K562 (cell line): Measurements from ENCODE around the gene SKIL. TPM values are rescaled to one million over a fixed set of nuclear protein-coding genes. Genes with fewer than 3 reads are reported as not detected.

Experiments used
- C11orf30 ChIP-seq: fragments of 450-650 bp; IDR thresholded peaks from 2 replicates; pipeline ENCODE4 v1.6.1; 2016; ENCODE audit warnings: low read depth, mild to moderate bottlenecking
- CCAR2 ChIP-seq: fragments of 200-400 bp; formaldehyde crosslinking; IDR thresholded peaks from 2 replicates; pipeline ENCODE4 v1.6.1; 2017; ENCODE audit warnings: mild to moderate bottlenecking, low read depth, low read length
- KAT8 ChIP-seq: fragments of 450-650 bp; IDR thresholded peaks from 2 replicates; pipeline ENCODE4 v1.6.1; 2016; ENCODE audit warnings: low read depth, mild to moderate bottlenecking
- MYBL2 ChIP-seq, 2 experiments: fragments of 450-650 bp in 1 of 2; sonication (generic) in 1 of 2; formaldehyde crosslinking in 1 of 2; IDR thresholded peaks; 2 replicates each; pipeline versions ENCODE4 v1.6.1 to v1.8.1; 2017 to 2022; ENCODE audit warnings: borderline replicate concordance in 1 of 2, inconsistent platforms in 1 of 2, low read depth in 1 of 2, mild to moderate bottlenecking in 1 of 2, missing genetic modification reagents in 1 of 2, moderate library complexity in 1 of 2
- SAFB2 ChIP-seq: fragments of 200-400 bp; formaldehyde crosslinking; IDR thresholded peaks from 2 replicates; pipeline ENCODE4 v1.6.1; 2018; ENCODE audit warnings: borderline replicate concordance, low read length, low read depth, moderate library complexity; ENCODE audit not compliant: severe bottlenecking
- SAP30 ChIP-seq: fragments of 200-600 bp; sonication (generic); IDR thresholded peaks from 2 replicates; pipeline ENCODE4 v1.6.1; 2012; ENCODE audit warnings: borderline replicate concordance, low read depth, mild to moderate bottlenecking, moderate library complexity, low read length, control low read depth, inconsistent platforms; ENCODE audit not compliant: insufficient read depth, poor library complexity, severe bottlenecking
- SETDB1 ChIP-seq: IDR thresholded peaks from one replicate; pipeline ENCODE4 v1.6.1; 2012; ENCODE audit warnings: low read length, control low read depth, inconsistent platforms
- SMARCA5 ChIP-seq: fragments of 450-650 bp; IDR thresholded peaks from 2 replicates; pipeline ENCODE4 v1.6.1; 2016
- ZKSCAN1 ChIP-seq: fragments of 150-350 bp; IDR thresholded peaks from 2 replicates; pipeline ENCODE4 v1.6.1; 2016; ENCODE audit warnings: low read depth, low read length
- polyA plus RNA-seq, 8 experiments: library from polyadenylated mRNA; depleted of rRNA in 4 of 8; stranded (reverse) in 5 of 8; unstranded in 3 of 8; fragments of >200 nt; fragmentation: Nextera tagmentation in 2 of 8; fragmentation: Illumina TruSeq in 1 of 8; extraction: Ambion mirVana in 2 of 8; extraction: Trizol in 1 of 8; gene quantifications; 2 replicates each; pipeline versions ENCODE4 v1.2.1 to v1.2.3, GENCODE V29; 2011 to 2014; ENCODE audit warnings: inconsistent platforms in 1 of 8, missing spikeins in 1 of 8
- total RNA-seq, 7 experiments: library from RNA; depleted of rRNA in 6 of 7; stranded (reverse); fragments of >200 nt in 6 of 7; fragmentation: Illumina TruSeq in 2 of 7; extraction: Trizol in 2 of 7; gene quantifications; 2 replicates each; pipeline versions ENCODE4 v1.2.1 to v1.2.3, GENCODE V29; 2011 to 2021; ENCODE audit warnings: low replicate concordance in 1 of 7
- TF ChIP-seq, protein P1 (sequence below): IDR thresholded peaks from 2 replicates; pipeline ENCODE4 v1.6.1; 2014; ENCODE audit warnings: antibody characterized with exemption
- TF ChIP-seq, protein P2 (sequence below), 2 experiments: fragments of 450-650 bp; IDR thresholded peaks; 2 replicates each; pipeline ENCODE4 v1.6.1; 2016; ENCODE audit warnings: mild to moderate bottlenecking in 2 of 2, borderline replicate concordance in 1 of 2, low read depth in 1 of 2, moderate library complexity in 1 of 2
- TF ChIP-seq, protein P3 (sequence below): fragments of 250-450 bp; sonication (Bioruptor Pico); IDR thresholded peaks from 2 replicates; pipeline ENCODE4 v1.8.0; 2021; ENCODE audit warnings: moderate library complexity, mild to moderate bottlenecking, inconsistent platforms
- TF ChIP-seq, protein P4 (sequence below): fragments of 250-450 bp; sonication (Bioruptor Pico); IDR thresholded peaks from 2 replicates; pipeline ENCODE4 v1.9.0; 2021; ENCODE audit warnings: mild to moderate bottlenecking, inconsistent platforms

The SKIL gene
- total and polyA plus RNA-seq, 9 of the 15 experiments (the other 6 are each of a cell fraction or from before 2014, with no cell fraction given), result 4.3 to 19.1 (median 9.7) TPM

DNA sequence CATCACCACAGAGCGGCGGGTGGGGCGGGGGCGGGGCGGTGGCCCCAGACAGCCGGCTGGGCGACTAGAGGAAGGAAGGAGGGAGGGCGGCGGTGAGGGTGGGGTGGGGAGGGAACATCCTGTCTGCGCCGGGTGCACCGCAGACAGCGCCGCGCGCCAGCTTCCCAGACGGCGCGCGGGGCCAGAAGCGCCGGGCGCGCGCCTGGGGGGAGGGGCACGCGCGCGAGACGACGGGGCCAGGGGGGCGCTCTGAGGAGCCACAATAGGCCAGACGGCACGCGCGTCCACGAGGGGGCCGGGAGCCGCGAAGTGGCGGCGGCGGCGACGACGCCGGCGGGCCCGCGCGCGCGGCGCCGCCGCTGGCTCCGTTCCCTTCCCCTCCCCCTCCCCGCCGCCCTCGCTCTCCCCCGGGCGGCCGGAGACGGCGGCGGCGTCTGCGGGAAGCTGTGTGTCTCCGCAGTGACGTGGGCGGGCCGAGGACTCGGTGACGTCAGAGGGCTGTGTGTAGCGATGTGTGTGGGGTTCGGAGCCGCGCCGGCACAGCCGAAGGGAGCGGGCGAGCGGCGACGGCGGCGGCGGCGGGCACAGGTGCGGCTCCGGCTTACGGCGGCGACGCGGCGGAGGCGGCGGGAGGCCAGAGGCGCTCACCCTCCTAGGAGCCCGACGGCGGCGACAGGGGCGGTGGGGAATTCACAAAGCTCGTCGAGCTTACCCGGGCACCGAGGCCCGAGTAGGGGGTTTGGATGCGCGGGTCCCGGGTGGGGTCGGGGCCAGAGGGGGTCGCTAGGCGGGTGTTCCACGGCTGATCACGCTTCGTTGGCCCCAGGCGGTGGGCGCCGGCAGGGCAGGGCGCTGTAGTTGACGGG lies at the start of gene SKIL (continued):
- TF ChIP-seq, protein P1, sequence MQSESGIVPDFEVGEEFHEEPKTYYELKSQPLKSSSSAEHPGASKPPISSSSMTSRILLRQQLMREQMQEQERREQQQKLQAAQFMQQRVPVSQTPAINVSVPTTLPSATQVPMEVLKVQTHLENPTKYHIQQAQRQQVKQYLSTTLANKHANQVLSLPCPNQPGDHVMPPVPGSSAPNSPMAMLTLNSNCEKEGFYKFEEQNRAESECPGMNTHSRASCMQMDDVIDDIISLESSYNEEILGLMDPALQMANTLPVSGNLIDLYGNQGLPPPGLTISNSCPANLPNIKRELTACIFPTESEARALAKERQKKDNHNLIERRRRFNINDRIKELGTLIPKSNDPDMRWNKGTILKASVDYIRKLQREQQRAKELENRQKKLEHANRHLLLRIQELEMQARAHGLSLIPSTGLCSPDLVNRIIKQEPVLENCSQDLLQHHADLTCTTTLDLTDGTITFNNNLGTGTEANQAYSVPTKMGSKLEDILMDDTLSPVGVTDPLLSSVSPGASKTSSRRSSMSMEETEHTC, result 0 out of 2 replicates have a peak, but pooled peaks have one; percentile 33
- TF ChIP-seq ZKSCAN1, result no peak
- peak; percentile 67 for TF ChIP-seq SAP30
- TF ChIP-seq C11orf30, result no peak
- no peak for TF ChIP-seq MYBL2 (IDR thresholded peaks at IDR 0.05; ENCODE audit: low read depth)
- no peak for TF ChIP-seq MYBL2 (CRISPR knock-in tag; IDR thresholded peaks at IDR 0.05; ENCODE audit: borderline replicate concordance)
- TF ChIP-seq, protein P2, sequence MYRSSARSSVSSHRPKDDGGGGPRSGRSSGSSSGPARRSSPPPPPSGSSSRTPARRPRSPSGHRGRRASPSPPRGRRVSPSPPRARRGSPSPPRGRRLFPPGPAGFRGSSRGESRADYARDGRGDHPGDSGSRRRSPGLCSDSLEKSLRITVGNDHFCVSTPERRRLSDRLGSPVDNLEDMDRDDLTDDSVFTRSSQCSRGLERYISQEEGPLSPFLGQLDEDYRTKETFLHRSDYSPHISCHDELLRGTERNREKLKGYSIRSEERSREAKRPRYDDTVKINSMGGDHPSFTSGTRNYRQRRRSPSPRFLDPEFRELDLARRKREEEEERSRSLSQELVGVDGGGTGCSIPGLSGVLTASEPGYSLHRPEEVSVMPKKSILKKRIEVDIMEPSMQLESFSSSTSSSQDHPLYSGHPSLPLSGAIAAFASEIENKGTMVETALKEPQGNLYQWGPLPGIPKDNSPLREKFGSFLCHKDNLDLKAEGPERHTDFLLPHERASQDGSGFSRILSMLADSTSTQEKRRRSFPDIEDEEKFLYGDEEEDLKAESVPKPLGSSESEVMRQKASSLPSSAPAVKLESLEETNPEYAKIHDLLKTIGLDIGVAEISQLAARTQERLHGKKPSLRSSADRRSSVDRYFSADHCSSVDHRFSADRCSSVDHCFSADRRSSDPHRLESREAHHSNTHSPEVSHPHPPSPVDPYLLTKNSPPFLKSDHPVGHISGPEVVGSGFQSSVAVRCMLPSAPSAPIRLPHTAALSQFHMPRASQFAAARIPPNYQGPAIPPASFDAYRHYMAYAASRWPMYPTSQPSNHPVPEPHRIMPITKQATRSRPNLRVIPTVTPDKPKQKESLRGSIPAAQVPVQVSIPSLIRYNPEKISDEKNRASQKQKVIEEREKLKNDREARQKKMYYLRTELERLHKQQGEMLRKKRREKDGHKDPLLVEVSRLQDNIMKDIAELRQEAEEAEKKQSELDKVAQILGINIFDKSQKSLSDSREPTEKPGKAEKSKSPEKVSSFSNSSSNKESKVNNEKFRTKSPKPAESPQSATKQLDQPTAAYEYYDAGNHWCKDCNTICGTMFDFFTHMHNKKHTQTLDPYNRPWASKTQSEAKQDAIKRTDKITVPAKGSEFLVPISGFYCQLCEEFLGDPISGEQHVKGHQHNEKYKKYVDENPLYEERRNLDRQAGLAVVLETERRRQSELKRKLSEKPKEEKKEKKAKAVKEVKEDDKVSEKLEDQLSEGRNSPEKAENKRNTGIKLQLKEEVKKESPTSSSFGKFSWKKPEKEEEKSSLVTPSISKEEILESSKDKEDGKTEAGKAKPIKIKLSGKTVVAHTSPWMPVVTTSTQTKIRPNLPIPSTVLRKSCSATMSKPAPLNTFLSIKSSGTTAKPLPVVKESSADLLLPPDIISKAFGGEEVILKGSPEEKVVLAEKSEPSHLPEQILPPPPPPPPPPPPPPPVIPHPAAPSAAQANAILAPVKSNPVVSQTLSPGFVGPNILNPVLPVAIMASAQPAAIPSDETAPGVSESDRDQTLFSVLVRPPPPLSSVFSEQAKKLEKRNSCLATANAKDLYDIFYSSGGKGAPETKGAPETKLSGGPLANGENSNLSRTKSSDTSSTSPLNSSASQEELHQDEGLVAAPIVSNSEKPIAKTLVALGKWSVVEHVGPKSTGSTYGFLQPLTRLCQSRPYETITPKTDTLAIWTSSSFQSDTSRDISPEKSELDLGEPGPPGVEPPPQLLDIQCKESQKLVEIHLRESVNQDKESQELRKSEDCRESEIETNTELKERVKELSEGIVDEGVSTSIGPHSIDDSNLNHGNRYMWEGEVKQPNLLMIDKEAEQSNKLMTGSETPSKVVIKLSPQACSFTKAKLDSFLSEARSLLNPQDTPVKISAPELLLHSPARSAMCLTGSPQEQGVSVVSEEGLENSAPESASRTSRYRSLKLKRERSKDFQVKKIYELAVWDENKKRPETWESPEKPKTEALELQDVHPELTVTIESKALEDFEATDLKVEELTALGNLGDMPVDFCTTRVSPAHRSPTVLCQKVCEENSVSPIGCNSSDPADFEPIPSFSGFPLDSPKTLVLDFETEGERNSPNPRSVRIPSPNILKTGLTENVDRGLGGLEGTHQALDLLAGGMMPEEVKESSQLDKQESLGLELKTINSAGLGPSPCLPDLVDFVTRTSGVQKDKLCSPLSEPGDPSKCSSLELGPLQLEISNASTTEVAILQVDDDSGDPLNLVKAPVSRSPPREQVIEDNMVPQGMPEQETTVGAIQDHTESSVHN (IDR thresholded peaks at IDR 0.05; ENCODE audit: borderline replicate concordance in 1 of 2, low read depth in 1 of 2), result no peak
- no peak for TF ChIP-seq CCAR2
- no peak for TF ChIP-seq KAT8
- no peak for TF ChIP-seq SMARCA5
- TF ChIP-seq, protein P3, sequence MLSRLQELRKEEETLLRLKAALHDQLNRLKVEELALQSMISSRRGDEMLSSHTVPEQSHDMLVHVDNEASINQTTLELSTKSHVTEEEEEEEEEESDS (CRISPR knock-in tag), result no peak
- TF ChIP-seq, protein P4, sequence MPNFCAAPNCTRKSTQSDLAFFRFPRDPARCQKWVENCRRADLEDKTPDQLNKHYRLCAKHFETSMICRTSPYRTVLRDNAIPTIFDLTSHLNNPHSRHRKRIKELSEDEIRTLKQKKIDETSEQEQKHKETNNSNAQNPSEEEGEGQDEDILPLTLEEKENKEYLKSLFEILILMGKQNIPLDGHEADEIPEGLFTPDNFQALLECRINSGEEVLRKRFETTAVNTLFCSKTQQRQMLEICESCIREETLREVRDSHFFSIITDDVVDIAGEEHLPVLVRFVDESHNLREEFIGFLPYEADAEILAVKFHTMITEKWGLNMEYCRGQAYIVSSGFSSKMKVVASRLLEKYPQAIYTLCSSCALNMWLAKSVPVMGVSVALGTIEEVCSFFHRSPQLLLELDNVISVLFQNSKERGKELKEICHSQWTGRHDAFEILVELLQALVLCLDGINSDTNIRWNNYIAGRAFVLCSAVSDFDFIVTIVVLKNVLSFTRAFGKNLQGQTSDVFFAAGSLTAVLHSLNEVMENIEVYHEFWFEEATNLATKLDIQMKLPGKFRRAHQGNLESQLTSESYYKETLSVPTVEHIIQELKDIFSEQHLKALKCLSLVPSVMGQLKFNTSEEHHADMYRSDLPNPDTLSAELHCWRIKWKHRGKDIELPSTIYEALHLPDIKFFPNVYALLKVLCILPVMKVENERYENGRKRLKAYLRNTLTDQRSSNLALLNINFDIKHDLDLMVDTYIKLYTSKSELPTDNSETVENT (CRISPR knock-in tag), result no peak
- peak; percentile 56 for TF ChIP-seq SETDB1
- TF ChIP-seq SAFB2, result no peak
